HEK293 (cell line): Measurements from ENCODE around the gene SSTR3.

Source experiments
- MYNN ChIP-seq: fragments of 450-650 bp; formaldehyde crosslinking; IDR thresholded peaks from 2 replicates; pipeline ENCODE4 v1.5.1; 2016; ENCODE audit warnings: missing biosample characterization, missing genetic modification characterization, borderline replicate concordance
- OSR2 ChIP-seq: fragments of 450-650 bp; formaldehyde crosslinking; IDR thresholded peaks from 2 replicates; pipeline ENCODE4 v1.5.1; 2016; ENCODE audit warnings: missing biosample characterization, missing genetic modification characterization
- RBAK ChIP-seq: fragments of 450-650 bp; formaldehyde crosslinking; IDR thresholded peaks from 2 replicates; pipeline ENCODE4 v1.5.1; 2016; ENCODE audit warnings: missing biosample characterization, missing genetic modification characterization
- ZBTB17 ChIP-seq: fragments of 450-650 bp; formaldehyde crosslinking; IDR thresholded peaks from 2 replicates; pipeline ENCODE4 v1.5.1; 2016; ENCODE audit warnings: missing biosample characterization, missing genetic modification characterization
- ZNF114 ChIP-seq: fragments of 450-650 bp; formaldehyde crosslinking; IDR thresholded peaks from 2 replicates; pipeline ENCODE4 v1.5.0; 2017; ENCODE audit warnings: missing biosample characterization, missing genetic modification characterization
- ZNF121 ChIP-seq: fragments of 450-650 bp; formaldehyde crosslinking; IDR thresholded peaks from 2 replicates; pipeline ENCODE4 v1.5.1; 2016; ENCODE audit warnings: missing biosample characterization, missing genetic modification characterization
- ZNF146 ChIP-seq: fragments of 450-650 bp; formaldehyde crosslinking; IDR thresholded peaks from 2 replicates; pipeline ENCODE4 v1.5.1; 2016; ENCODE audit warnings: missing biosample characterization, missing genetic modification characterization
- ZNF157 ChIP-seq: fragments of 450-650 bp; formaldehyde crosslinking; IDR thresholded peaks from 2 replicates; pipeline ENCODE4 v1.5.1; 2016; ENCODE audit warnings: missing biosample characterization, missing genetic modification characterization
- ZNF350 ChIP-seq: fragments of 450-650 bp; formaldehyde crosslinking; IDR thresholded peaks from 2 replicates; pipeline ENCODE4 v1.5.0; 2017; ENCODE audit warnings: missing biosample characterization, mild to moderate bottlenecking, missing genetic modification characterization
- ZNF510 ChIP-seq: fragments of 450-650 bp; formaldehyde crosslinking; IDR thresholded peaks from 2 replicates; pipeline ENCODE4 v1.5.1; 2018; ENCODE audit warnings: mild to moderate bottlenecking, missing genetic modification characterization, missing biosample characterization; ENCODE audit not compliant: insufficient replicate concordance
- ZNF571 ChIP-seq: fragments of 450-650 bp; formaldehyde crosslinking; IDR thresholded peaks from 2 replicates; pipeline ENCODE4 v1.5.0; 2017; ENCODE audit warnings: missing biosample characterization, missing genetic modification characterization
- ZNF585B ChIP-seq: fragments of 450-650 bp; formaldehyde crosslinking; IDR thresholded peaks from 2 replicates; pipeline ENCODE4 v1.5.1; 2016; ENCODE audit warnings: missing biosample characterization, missing genetic modification characterization
- ZNF658 ChIP-seq: fragments of 450-650 bp; formaldehyde crosslinking; IDR thresholded peaks from 2 replicates; pipeline ENCODE4; 2016; ENCODE audit warnings: missing biosample characterization, missing genetic modification characterization
- ZNF701 ChIP-seq: fragments of 450-650 bp; formaldehyde crosslinking; IDR thresholded peaks from 2 replicates; pipeline ENCODE4 v1.5.1; 2016; ENCODE audit warnings: missing biosample characterization, missing genetic modification characterization
- ZNF776 ChIP-seq: fragments of 450-650 bp; formaldehyde crosslinking; IDR thresholded peaks from 2 replicates; pipeline ENCODE4 v1.5.0; 2017; ENCODE audit warnings: missing biosample characterization, missing genetic modification characterization, borderline replicate concordance
- ZNF777 ChIP-seq: fragments of 450-650 bp; formaldehyde crosslinking; IDR thresholded peaks from 2 replicates; pipeline ENCODE4 v1.5.1; 2017; ENCODE audit warnings: missing biosample characterization, missing genetic modification characterization, borderline replicate concordance
- ZNF837 ChIP-seq: fragments of 450-650 bp; formaldehyde crosslinking; IDR thresholded peaks from 2 replicates; pipeline ENCODE4 v1.5.1; 2016; ENCODE audit warnings: missing biosample characterization, missing genetic modification characterization
- ZSCAN16 ChIP-seq: fragments of 450-650 bp; formaldehyde crosslinking; IDR thresholded peaks from 2 replicates; pipeline ENCODE4 v1.5.1; 2016; ENCODE audit warnings: missing biosample characterization, missing genetic modification characterization
- ZSCAN23 ChIP-seq: fragments of 450-650 bp; formaldehyde crosslinking; IDR thresholded peaks from 2 replicates; pipeline ENCODE4 v1.5.1; 2016; ENCODE audit warnings: missing biosample characterization, missing genetic modification characterization
- ZSCAN30 ChIP-seq: fragments of 450-650 bp; IDR thresholded peaks from 2 replicates; pipeline ENCODE4 v1.5.1; 2018; ENCODE audit warnings: missing biosample characterization, mild to moderate bottlenecking, missing genetic modification characterization, moderate library complexity
- TF ChIP-seq, protein P1 (sequence below): fragments of 450-650 bp; formaldehyde crosslinking; IDR thresholded peaks from 2 replicates; pipeline ENCODE4 v1.5.1; 2017; ENCODE audit warnings: missing biosample characterization, missing genetic modification characterization
- TF ChIP-seq, protein P2 (sequence below): fragments of 450-650 bp; formaldehyde crosslinking; IDR thresholded peaks from 2 replicates; pipeline ENCODE4 v1.5.1; 2016; ENCODE audit warnings: missing biosample characterization, missing genetic modification characterization
- TF ChIP-seq, protein P3 (sequence below): fragments of 450-650 bp; formaldehyde crosslinking; IDR thresholded peaks from 2 replicates; pipeline ENCODE4; 2016; ENCODE audit warnings: missing biosample characterization, missing genetic modification characterization
- TF ChIP-seq, protein P4 (sequence below): fragments of 450-650 bp; formaldehyde crosslinking; IDR thresholded peaks from 2 replicates; pipeline ENCODE4 v1.5.0; 2017; ENCODE audit warnings: missing biosample characterization, missing genetic modification characterization, borderline replicate concordance
- TF ChIP-seq, protein P5 (sequence below): fragments of 450-650 bp; formaldehyde crosslinking; IDR thresholded peaks from 2 replicates; pipeline ENCODE4 v1.5.1; 2016; ENCODE audit warnings: missing biosample characterization, missing genetic modification characterization
- TF ChIP-seq, protein P6 (sequence below): fragments of 450-650 bp; formaldehyde crosslinking; conservative IDR thresholded peaks from 2 replicates; pipeline ENCODE4 v1.5.1; 2016; ENCODE audit warnings: low read depth, missing biosample characterization, missing genetic modification characterization

The SSTR3 gene

DNA sequence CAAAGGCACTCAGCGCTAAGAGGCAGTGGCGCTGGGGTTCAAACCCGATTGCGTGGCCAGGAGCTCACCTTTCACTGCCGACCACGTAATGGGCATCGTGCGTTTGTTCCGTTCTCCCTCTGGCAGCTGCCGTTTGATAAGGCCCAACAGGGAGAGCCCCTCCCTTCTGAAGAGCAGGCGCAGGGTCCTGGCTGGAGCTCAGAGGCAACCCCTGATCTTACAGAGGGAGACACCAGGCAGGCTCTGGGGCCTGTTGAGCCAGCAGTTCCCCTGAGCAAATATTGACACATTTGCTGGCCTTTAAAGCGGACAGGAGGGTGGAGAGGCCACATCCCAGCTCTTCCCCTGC lies 12.5 kb downstream of the SSTR3 start (continued):
- TF ChIP-seq ZNF114 (tag by site-specific recombination): no peak
- TF ChIP-seq OSR2: no peak
- TF ChIP-seq, protein P1, sequence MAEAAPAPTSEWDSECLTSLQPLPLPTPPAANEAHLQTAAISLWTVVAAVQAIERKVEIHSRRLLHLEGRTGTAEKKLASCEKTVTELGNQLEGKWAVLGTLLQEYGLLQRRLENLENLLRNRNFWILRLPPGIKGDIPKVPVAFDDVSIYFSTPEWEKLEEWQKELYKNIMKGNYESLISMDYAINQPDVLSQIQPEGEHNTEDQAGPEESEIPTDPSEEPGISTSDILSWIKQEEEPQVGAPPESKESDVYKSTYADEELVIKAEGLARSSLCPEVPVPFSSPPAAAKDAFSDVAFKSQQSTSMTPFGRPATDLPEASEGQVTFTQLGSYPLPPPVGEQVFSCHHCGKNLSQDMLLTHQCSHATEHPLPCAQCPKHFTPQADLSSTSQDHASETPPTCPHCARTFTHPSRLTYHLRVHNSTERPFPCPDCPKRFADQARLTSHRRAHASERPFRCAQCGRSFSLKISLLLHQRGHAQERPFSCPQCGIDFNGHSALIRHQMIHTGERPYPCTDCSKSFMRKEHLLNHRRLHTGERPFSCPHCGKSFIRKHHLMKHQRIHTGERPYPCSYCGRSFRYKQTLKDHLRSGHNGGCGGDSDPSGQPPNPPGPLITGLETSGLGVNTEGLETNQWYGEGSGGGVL (tag by site-specific recombination): no peak
- no peak for TF ChIP-seq ZSCAN30 (tag by site-specific recombination)
- no peak for TF ChIP-seq ZNF585B (tag by site-specific recombination)
- no peak for TF ChIP-seq ZNF350
- no peak for TF ChIP-seq RBAK (tag by site-specific recombination)
- no peak for TF ChIP-seq MYNN (tag by site-specific recombination)
- no peak for TF ChIP-seq ZNF776 (tag by site-specific recombination)
- TF ChIP-seq, protein P2, sequence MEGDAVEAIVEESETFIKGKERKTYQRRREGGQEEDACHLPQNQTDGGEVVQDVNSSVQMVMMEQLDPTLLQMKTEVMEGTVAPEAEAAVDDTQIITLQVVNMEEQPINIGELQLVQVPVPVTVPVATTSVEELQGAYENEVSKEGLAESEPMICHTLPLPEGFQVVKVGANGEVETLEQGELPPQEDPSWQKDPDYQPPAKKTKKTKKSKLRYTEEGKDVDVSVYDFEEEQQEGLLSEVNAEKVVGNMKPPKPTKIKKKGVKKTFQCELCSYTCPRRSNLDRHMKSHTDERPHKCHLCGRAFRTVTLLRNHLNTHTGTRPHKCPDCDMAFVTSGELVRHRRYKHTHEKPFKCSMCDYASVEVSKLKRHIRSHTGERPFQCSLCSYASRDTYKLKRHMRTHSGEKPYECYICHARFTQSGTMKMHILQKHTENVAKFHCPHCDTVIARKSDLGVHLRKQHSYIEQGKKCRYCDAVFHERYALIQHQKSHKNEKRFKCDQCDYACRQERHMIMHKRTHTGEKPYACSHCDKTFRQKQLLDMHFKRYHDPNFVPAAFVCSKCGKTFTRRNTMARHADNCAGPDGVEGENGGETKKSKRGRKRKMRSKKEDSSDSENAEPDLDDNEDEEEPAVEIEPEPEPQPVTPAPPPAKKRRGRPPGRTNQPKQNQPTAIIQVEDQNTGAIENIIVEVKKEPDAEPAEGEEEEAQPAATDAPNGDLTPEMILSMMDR: no peak
- TF ChIP-seq, protein P3, sequence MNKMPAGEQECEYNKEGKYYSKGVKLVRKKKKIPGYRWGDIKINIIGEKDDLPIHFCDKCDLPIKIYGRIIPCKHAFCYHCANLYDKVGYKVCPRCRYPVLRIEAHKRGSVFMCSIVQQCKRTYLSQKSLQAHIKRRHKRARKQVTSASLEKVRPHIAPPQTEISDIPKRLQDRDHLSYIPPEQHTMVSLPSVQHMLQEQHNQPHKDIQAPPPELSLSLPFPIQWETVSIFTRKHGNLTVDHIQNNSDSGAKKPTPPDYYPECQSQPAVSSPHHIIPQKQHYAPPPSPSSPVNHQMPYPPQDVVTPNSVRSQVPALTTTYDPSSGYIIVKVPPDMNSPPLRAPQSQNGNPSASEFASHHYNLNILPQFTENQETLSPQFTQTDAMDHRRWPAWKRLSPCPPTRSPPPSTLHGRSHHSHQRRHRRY (tag by site-specific recombination): no peak
- TF ChIP-seq ZNF510 (tag by site-specific recombination): no peak
- TF ChIP-seq ZNF157 (tag by site-specific recombination): no peak
- TF ChIP-seq ZNF146 (tag by site-specific recombination): no peak
- TF ChIP-seq ZSCAN16 (tag by site-specific recombination): 0 out of 2 replicates have a peak, but pooled peaks have one; percentile 29
- TF ChIP-seq, protein P4, sequence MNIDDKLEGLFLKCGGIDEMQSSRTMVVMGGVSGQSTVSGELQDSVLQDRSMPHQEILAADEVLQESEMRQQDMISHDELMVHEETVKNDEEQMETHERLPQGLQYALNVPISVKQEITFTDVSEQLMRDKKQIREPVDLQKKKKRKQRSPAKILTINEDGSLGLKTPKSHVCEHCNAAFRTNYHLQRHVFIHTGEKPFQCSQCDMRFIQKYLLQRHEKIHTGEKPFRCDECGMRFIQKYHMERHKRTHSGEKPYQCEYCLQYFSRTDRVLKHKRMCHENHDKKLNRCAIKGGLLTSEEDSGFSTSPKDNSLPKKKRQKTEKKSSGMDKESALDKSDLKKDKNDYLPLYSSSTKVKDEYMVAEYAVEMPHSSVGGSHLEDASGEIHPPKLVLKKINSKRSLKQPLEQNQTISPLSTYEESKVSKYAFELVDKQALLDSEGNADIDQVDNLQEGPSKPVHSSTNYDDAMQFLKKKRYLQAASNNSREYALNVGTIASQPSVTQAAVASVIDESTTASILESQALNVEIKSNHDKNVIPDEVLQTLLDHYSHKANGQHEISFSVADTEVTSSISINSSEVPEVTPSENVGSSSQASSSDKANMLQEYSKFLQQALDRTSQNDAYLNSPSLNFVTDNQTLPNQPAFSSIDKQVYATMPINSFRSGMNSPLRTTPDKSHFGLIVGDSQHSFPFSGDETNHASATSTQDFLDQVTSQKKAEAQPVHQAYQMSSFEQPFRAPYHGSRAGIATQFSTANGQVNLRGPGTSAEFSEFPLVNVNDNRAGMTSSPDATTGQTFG (tag by site-specific recombination): no peak
- TF ChIP-seq ZNF837: no peak
- peak; percentile 19; the same call in 1 of the 2 replicates for TF ChIP-seq ZNF121
- no peak for TF ChIP-seq ZNF658 (tag by site-specific recombination)
- TF ChIP-seq, protein P5, sequence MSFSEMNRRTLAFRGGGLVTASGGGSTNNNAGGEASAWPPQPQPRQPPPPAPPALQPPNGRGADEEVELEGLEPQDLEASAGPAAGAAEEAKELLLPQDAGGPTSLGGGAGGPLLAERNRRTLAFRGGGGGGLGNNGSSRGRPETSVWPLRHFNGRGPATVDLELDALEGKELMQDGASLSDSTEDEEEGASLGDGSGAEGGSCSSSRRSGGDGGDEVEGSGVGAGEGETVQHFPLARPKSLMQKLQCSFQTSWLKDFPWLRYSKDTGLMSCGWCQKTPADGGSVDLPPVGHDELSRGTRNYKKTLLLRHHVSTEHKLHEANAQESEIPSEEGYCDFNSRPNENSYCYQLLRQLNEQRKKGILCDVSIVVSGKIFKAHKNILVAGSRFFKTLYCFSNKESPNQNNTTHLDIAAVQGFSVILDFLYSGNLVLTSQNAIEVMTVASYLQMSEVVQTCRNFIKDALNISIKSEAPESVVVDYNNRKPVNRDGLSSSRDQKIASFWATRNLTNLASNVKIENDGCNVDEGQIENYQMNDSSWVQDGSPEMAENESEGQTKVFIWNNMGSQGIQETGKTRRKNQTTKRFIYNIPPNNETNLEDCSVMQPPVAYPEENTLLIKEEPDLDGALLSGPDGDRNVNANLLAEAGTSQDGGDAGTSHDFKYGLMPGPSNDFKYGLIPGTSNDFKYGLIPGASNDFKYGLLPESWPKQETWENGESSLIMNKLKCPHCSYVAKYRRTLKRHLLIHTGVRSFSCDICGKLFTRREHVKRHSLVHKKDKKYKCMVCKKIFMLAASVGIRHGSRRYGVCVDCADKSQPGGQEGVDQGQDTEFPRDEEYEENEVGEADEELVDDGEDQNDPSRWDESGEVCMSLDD (tag by site-specific recombination): peak; percentile 30; the same call in 1 of the 2 replicates
- TF ChIP-seq, protein P6, sequence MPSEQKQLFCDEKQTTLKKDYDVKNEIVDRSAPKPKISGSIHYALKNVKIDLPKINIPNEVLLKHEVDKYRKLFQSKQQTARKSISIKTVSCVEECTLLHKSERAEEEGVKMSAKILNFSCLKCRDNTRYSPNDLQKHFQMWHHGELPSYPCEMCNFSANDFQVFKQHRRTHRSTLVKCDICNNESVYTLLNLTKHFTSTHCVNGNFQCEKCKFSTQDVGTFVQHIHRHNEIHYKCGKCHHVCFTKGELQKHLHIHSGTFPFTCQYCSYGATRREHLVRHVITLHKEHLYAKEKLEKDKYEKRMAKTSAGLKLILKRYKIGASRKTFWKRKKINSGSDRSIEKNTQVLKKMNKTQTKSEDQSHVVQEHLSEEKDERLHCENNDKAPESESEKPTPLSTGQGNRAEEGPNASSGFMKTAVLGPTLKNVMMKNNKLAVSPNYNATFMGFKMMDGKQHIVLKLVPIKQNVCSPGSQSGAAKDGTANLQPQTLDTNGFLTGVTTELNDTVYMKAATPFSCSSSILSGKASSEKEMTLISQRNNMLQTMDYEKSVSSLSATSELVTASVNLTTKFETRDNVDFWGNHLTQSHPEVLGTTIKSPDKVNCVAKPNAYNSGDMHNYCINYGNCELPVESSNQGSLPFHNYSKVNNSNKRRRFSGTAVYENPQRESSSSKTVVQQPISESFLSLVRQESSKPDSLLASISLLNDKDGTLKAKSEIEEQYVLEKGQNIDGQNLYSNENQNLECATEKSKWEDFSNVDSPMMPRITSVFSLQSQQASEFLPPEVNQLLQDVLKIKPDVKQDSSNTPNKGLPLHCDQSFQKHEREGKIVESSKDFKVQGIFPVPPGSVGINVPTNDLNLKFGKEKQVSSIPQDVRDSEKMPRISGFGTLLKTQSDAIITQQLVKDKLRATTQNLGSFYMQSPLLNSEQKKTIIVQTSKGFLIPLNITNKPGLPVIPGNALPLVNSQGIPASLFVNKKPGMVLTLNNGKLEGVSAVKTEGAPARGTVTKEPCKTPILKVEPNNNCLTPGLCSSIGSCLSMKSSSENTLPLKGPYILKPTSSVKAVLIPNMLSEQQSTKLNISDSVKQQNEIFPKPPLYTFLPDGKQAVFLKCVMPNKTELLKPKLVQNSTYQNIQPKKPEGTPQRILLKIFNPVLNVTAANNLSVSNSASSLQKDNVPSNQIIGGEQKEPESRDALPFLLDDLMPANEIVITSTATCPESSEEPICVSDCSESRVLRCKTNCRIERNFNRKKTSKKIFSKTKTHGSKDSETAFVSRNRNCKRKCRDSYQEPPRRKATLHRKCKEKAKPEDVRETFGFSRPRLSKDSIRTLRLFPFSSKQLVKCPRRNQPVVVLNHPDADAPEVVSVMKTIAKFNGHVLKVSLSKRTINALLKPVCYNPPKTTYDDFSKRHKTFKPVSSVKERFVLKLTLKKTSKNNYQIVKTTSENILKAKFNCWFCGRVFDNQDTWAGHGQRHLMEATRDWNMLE (tag by site-specific recombination): no peak
- peak; percentile 75 for TF ChIP-seq ZBTB17 (tag by site-specific recombination)
- 0 out of 2 replicates have a peak, but pooled peaks have one; percentile 55 for TF ChIP-seq ZSCAN23 (tag by site-specific recombination)
- TF ChIP-seq ZNF701: no peak
- no peak for TF ChIP-seq ZNF571
- TF ChIP-seq ZNF777: no peak
